Neural crest cell (in vitro differentiated cells): ENCODE data around the gene EPHA4. TPM values are rescaled to one million over a fixed set of nuclear protein-coding genes. Genes with fewer than 3 reads are reported as not detected.

ENCODE experiments used
- DNase-seq: peaks from one replicate; pipeline ENCODE4 v3.0.0; 2021; ENCODE audit warnings: low read depth, mixed read lengths, low spot score
- H3K27ac Mint-ChIP-seq: one replicate; pipeline ENCODE4 v1.8.0; 2021; ENCODE audit warnings: mild to moderate bottlenecking, mixed read lengths; ENCODE audit not compliant: unreplicated experiment
- H3K27me3 Mint-ChIP-seq: 2 replicates; pipeline ENCODE4 v1.8.0; 2021; ENCODE audit warnings: low read depth, mild to moderate bottlenecking, mixed read lengths
- H3K36me3 Mint-ChIP-seq: 2 replicates; pipeline ENCODE4 v1.8.0; 2021; ENCODE audit warnings: low read depth, mild to moderate bottlenecking, mixed read lengths
- H3K4me1 Mint-ChIP-seq: 2 replicates; pipeline ENCODE4 v1.8.0; 2021; ENCODE audit warnings: mixed read lengths
- H3K4me3 Mint-ChIP-seq: one replicate; pipeline ENCODE4 v1.8.0; 2021; ENCODE audit warnings: mild to moderate bottlenecking, mixed read lengths
- H3K9me3 Mint-ChIP-seq: 2 replicates; pipeline ENCODE4 v1.8.0; 2021; ENCODE audit warnings: mixed read lengths
- CTCF ChIP-seq: fragments of 200-600 bp; sonication (generic); conservative IDR thresholded peaks from 2 replicates; pipeline ENCODE4 v1.5.0; 2021; ENCODE audit warnings: antibody characterized with exemption, mild to moderate bottlenecking
- total RNA-seq: library from RNA; stranded (reverse); gene quantifications from 2 replicates; pipeline ENCODE4 v1.2.1, GENCODE V29; 2021

The EPHA4 gene
- total RNA-seq, 1 donor from 2014 or later, result 108 TPM

- H3K4me1 Mint-ChIP-seq, result peaks cover 53% of the 10 kb centered on the region
- H3K4me3 Mint-ChIP-seq, result no peak overlapping the region
- no peaks in the 10 kb centered on the region for H3K9me3 Mint-ChIP-seq
- TF ChIP-seq CTCF, result no peak
- H3K27ac Mint-ChIP-seq, result peak overlapping the region; percentile 14
- no peak for DNase-seq
- H3K27me3 Mint-ChIP-seq, result no peaks in the 10 kb centered on the region
- H3K36me3 Mint-ChIP-seq, result no peaks in the 10 kb centered on the region
These were observed 44.3 kb downstream of the EPHA4 start for GRCh38 chr2:221527776-221528309.

- Mint-ChIP-seq H3K4me1 (peaks cover 47% of the 10 kb centered on the region), H3K4me3 (no peak overlapping the region), H3K27me3 (no peaks in the 10 kb centered on the region), H3K27ac (no peak overlapping the region), H3K9me3 (no peaks in the 10 kb centered on the region), H3K36me3 (no peaks in the 10 kb centered on the region)
- no peak for DNase-seq
- TF ChIP-seq CTCF, result no peak
These were observed 47.9 kb downstream of the EPHA4 start for GRCh38 chr2:221524158-221524557.

DNA sequence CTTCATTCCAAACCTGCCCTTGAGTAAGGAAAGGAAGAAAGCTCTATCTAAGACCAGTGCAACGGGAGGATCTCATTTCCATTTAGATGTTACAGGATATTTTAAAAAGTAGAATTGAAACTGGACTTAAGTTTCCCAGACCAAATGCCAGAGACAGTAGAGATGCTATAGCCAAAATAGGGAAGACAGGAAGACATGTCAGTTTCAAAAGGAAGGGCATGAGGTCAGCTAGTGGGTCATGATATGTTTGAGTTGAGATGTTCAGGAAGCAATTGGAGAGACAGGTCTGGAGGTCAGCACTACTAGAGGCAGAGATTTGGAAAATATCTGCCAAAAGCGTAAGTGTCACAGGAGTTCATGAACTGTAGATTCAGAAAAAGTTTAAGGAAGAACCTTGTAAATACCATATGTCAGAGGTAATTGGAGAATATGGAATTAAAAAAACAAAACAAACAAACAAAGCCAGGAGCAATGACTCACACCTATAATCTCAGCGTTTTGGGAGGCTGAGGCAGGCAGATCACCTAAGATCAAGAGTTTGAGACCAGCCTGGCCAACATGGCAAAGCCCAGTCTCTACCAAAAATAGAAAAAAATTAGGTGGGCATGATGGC lies 50.8 kb downstream of the EPHA4 start:
- DNase-seq, result no peak
- Mint-ChIP-seq H3K4me3 (no peak overlapping the region), H3K27ac (no peak overlapping the region), H3K36me3 (no peaks in the 10 kb centered on the region), H3K4me1 (peaks cover 26% of the 10 kb centered on the region), H3K27me3 (no peaks in the 10 kb centered on the region), H3K9me3 (no peaks in the 10 kb centered on the region)
- no peak for TF ChIP-seq CTCF

DNA sequence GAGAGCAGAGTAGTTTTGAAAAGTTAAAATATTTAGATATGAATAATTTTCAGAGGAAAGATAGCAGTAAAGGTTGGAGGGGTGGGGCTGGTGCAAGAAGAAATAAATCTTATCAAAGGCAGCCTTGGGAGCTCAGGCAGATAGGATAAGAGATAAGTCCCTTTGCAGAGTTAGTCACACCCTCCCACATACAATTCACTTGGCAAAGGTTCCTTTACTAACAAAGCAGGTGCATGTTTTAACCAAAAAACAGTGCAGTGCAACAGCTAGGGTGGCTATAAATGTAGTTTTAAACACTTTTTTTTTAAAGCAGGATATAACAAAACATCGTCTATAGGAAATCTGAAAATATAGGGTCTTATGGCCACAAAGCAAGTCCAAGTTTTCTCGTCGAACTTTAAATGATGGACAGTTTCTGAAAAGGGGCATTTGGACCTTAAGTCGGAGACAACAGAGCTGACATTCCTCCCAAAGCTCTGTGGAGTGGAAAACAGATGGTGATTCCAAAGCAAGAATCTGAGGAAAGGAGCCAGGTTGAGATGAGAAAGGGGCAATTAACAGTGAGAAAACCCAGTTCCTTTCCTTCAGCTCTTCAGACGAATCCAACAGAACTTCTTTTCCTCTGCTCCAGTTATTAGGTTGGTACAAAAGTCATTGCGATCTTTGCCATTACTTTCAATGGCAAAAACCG lies 53.0 kb downstream of the EPHA4 start:
- no peak for DNase-seq
- no peaks in the 10 kb centered on the region for H3K27me3 Mint-ChIP-seq
- peaks cover 28% of the 10 kb centered on the region for H3K4me1 Mint-ChIP-seq
- H3K9me3 Mint-ChIP-seq, result no peaks in the 10 kb centered on the region
- H3K36me3 Mint-ChIP-seq, result no peaks in the 10 kb centered on the region
- TF ChIP-seq CTCF, result no peak
- H3K27ac Mint-ChIP-seq, result peak overlapping the region; percentile 60
- no peak overlapping the region for H3K4me3 Mint-ChIP-seq

DNA sequence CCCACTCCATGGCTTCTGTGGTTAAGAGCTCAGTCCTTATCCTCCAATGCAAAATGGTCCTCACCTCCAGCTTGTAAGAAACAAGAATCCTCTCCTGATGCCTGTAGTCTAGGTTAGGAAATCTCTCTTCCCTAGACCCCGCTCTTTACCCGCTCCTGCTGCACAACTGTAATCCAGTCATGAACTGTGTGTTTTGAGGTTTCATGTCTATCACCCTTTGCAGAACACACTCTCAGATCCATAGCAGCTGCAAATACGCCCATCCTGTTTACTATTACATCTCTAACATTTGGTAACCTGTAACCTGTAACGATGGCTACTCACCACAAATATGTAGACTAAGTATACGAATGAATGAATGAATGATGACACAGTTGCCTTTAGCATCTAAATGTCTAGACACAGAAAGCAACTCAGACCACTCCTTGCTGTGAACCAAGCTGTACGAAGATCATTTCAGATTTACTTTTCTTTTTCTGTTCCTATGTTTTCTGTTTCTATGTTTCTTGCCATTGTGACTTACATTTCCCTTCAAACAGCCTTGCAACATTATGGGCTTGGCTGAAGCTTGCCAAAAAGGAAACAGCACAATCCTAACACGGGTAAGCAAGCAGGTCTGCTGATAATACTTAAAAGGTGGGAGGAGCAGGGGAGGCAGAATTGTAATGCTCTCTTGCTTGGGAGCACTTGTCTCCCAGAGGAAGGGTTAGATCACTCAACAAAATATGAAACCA lies 53.7 kb downstream of the EPHA4 start:
- Mint-ChIP-seq H3K9me3 (no peaks in the 10 kb centered on the region), H3K27me3 (no peaks in the 10 kb centered on the region), H3K4me1 (peaks cover 36% of the 10 kb centered on the region), H3K27ac (no peak overlapping the region), H3K36me3 (no peaks in the 10 kb centered on the region), H3K4me3 (no peak overlapping the region)
- TF ChIP-seq CTCF, result no peak
- no peak for DNase-seq
